ENCODE measurements around the gene RAG1.

RAG1 gene

GRCh38 chr11:36591433-36591832 is 23.6 kb downstream of the RAG1 start:
- no peak for DNase-seq

DNA sequence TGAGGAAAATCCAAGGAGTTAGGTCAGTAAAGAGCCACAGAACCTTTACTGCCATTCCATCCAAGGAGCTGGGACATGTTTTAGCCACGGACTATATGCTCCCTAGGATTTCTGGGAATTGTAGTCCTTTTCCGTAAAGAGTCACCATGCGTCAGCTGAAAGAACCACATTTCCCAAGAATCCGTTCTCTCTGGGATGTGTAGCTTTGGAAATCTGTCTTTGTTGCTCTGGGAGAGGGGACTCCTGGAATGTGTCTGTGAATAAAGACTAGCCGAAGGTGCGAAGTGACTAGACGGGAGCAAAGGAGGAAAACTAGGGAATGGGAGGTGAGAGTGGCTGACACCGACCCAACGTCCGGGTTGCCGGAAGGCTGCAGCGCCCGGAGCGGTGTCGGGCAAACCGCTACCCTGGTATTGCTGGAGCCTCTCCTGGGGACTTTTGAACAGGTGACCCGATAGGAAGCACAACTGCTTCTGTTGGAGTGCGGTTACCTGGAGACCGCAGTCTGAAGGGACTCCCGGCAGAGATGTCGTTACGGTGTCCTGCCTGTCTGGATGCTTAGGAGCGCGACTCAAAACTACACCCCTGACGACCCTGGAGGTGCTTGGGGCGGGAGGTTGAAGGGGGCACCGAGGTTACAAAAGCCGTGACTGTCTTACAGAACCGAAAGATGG is 26.6 kb downstream of the RAG1 start, which contains the start of gene IFTAP:
IFTAP (plus strand) TSS at position 187 of the 674 bp plus-strand sequence. CDS start 15,602 bp downstream, outside the sequence.
- DNase-seq: peak; percentile 95

GRCh38 chr11:36596880-36597279 is 29.1 kb downstream of the RAG1 start:
- no peak for DNase-seq

DNA sequence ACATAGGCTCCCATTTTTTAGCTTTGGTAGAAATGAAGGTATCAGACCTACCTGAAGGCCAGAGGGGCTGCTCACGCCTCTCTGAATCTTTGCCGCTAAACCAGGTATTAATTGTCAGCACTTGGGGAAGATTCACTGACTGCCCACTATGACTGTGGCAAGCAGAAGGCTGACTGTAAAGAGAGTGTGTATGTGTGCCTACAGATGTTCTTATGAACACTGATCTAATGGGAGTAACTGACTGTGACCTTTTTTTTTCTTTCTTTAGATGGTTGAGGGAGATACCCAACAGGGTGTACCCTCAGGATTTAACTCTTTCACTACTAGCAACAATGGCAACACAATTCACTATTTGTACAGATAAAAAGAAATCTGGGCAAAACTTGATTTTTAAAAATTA is 30.2 kb downstream of the RAG1 start, which contains the start of gene RAG2:
RAG2 (minus strand) TSS at position 186 of the 400 bp plus-strand sequence. CDS start 4,068 bp downstream, outside the sequence.
- no peak for DNase-seq

DNA sequence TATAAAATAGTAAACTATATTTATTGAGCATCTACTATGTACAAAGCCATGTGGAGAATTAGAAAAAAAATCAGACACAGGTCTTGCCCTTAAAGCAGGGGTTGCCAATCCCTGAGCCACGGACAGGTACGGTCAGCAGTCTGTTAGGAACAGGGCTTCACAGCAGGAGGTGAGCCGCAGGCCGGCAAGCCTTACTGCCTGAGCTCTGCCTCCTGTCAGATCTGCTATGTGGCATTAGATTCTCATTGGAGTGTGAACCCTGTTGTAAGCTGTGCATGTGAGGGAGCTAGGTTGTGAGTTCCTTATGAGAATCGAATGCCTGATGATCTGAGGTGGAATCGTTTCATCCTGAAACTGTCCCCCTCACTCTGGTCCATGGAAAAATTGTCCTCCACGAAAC is 32.4 kb downstream of the RAG1 start:
- DNase-seq: no peak

- DNase-seq: no peak
These were observed 33.3 kb downstream of the RAG1 start for GRCh38 chr11:36601155-36601554.

DNA sequence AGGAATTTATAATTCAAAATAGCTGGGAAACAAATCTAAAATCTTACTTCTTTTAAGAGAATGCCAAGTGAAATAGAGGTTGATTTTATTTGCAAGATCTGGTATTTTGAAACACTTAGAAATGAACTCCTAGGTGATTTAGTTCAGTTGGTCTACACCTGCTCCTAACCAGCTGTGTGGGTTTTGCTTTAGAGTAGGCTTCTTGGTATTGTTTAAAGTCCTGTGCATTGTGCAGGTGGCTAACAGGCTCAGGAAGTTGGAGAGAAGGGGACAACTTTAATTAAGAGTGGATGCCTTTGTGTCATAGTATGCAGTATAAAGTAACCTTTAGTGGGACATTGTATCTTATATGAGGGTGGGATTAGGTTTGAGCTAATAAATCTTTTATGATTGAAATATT is 34.3 kb downstream of the RAG1 start:
- DNase-seq: no peak

DNA sequence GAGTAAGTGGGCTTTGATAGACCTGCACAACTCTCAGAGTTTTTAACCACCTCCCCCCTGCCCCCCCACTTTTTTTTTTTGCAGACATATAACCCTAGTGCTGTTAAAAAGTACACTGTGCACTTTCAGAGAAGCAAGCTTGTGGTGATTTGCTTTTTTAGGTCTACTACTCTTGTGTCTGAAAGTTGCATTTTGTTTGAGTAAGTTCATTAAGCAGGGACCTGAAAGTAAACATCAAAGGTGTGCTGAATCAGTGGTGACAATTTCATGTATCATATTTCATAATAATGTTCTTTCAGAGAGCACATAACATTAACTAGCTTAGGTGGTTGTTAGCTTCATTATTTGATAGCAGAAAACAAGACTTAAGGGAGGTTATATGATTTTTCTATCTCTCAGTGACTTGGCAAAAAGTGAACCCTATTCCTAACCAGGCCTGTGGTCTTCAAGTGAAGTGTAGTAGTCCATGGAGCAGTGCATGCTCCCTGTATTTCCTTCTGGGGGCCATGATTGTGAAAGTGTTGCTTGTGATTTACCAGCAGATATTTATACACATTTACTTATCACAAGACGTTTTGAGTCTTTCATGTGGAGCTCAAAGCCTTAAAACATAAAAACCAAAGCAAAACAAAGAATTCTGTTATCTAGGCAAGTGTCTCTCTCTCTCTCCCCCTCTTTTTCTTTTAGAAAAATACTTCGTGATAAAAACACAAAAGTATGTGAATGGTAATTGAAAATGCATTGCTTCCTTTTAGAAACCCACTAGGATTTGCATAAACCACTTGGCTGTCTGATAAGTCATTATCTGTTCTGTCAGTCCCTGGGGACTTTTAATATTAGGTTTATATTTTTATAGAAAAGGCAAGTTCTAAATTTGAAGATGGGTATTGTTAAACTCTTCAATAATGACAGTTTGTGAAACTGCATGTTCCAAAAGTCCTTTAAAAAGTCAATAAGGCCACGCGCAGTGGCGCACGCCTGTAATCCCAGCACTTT is 37.7 kb downstream of the RAG1 start:
- DNase-seq: no peak

DNA sequence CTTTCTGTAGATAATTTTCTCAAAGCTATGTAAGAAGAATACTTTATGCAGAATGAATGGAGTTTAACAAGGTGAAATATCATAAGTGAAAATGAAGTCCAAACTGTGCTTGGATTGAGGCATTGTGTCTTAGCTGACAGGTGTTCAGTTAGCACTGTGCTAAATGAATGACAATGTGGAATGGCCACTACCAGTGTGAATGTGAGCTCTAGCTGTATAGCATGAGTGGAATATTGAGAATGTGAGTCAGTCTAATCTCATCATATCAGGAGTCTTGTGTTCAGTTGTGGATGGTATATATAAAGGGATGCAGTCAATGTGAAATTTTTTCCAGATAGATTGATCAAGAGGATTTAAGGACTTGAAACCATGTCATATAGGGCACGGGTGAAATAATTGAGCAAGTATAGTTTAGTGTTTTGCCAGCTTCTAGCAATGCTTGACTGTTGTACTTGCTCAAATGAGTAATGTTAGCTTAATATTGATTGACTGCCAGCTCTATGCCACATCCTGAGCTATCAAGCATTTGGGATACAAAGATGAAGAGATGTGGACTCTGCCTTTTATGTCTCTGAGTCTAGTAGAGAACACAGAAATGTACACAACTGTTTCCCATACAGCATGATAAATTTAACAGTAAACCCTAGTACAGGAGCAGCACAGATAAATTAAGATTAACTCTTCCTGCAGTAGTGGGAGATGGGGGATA is 40.8 kb downstream of the RAG1 start:
- DNase-seq: no peak

GRCh38 chr11:36609383-36609782 is 41.6 kb downstream of the RAG1 start:
- DNase-seq: no peak

DNA sequence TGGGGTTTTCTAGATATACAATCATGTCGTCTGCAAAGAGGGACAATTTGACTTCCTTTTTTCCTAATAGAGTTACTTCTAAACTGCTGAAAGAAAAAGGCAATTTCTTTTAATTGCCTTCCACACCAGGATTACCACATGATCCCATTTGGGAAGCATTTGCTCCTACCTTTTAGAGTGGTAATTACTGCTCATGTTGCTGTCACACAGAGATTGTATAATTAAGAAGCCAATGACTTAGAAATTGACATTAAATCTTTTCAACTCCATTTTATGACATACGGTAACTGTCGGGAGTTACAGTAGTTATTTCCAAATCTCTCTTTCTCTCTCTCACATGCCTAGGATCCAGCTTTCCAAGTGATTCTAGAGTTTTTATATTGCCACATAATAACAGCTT is 48.0 kb downstream of the RAG1 start:
- no peak for DNase-seq

GRCh38 chr11:36617543-36618362 is 49.9 kb downstream of the RAG1 start:
- DNase-seq: no peak

GRCh38 chr11:36618363-36619047 is 50.7 kb downstream of the RAG1 start:
- no peak for DNase-seq

GRCh38 chr11:36619502-36619901 is 51.7 kb downstream of the RAG1 start:
- no peak for DNase-seq

DNA sequence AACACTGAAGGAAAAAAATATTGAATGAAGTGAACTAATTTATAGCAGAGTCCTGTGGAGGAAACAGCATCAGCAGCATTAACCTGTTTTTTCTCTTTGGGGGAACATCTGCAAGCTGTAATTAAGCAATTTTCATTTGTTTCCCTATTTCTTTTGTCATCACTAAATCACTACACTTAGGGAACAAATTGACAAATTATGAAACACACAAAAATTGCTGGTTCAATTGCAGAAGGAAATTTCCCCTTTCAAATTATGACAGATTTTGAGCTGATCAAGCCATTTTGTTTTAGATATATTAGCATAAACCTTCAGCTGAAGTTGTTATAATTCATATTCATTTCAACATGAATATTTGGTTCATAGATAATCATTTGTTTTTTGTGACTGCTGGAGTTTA is 52.4 kb downstream of the RAG1 start:
- no peak for DNase-seq

- DNase-seq: peak; percentile 30
These were observed 54.8 kb downstream of the RAG1 start for GRCh38 chr11:36622431-36623136.

GRCh38 chr11:36623494-36623893 is 55.7 kb downstream of the RAG1 start:
- no peak for DNase-seq

- no peak for DNase-seq
These were observed 59.2 kb downstream of the RAG1 start for GRCh38 chr11:36627006-36627405.

DNA sequence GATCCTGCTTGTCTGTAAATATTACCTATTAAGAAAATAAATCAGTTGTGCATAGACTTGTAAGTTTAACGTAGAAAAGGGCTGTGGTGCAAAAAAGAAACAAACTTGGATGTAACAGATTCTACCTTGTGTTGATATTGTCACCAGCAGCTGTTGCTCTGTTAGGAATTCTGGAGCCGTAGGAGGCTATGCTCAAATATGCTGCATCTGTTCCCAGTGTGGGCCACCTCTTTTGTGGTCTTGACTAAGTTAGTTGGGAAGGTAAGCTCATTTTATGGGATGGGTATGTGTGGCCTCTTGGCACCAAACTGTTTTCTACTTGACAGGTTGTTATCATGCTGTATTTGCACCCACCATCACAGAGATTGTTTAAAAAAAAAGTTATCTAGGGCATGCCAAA is 59.7 kb downstream of the RAG1 start:
- no peak for DNase-seq

GRCh38 chr11:36628141-36628540 is 60.3 kb downstream of the RAG1 start:
- DNase-seq: no peak

DNA sequence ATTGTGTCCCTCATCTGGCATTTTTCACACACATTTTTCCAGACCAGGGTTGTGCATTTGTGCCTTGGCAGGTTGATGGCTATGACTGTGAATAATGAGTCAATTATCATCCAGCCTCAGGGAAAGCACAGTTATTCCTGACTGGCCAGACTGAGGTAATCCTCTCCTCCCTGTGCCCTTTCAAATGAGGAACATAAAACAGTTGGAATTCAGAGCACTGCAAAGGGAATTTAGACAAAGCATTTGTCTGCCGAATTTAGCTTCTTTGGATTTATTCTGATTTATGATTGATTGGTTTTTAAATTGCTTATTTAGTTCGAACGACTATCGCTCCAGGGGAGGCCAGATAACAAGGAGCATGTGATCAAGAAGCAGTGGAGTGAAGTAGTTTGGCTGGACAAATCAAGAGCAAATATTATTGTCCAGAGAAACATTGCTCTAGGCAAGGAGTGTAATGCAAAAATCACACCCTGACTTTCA is 61.0 kb downstream of the RAG1 start:
- DNase-seq: no peak
